Activated T-cell treated with anti-CD3 and anti-CD28 coated beads for 1 hour (primary cell): ENCODE measurements around the gene PTBP3.
"Not testable (repeated sequence)": the region's sequence is repeated elsewhere in the genome, so short reads cannot be mapped to it uniquely, and the experiment has no call there.

Source experiments
- DNase-seq: peaks from one replicate; pipeline ENCODE4 v3.0.0-alpha.2; 2020; ENCODE audit warnings: low read depth

The PTBP3 gene

DNA sequence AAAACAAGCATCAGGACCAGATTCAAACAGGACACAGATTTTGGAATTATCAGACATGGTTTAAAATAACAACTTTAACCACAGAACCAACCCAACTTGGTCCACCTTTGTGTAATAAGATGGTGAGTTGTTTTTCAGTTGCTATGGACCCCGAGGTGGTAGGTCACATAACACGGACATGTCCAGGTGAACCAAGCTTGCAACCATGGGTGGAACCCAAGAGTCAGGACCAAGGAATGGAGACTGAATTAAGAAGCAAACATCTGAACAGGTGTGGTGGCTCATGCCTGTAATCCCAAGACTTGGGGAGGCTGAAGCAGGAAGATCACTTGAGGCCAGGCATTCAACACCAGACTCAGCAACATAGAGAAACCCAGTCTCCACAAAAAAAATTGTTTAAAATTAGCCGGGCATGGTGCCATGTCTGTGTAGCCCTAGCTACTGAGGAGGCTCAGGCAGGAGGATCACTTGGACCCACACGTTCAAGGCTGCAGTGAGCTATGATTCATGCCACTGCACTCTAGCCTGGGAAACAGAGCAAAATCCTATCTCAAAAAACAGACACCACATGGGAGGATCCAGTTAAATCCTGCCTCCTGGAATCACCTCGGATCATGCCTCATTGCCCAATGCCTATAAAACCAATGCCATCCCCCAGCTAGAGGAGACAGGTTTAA lies 10.6 kb downstream of the PTBP3 start:
- DNase-seq = no peak

DNA sequence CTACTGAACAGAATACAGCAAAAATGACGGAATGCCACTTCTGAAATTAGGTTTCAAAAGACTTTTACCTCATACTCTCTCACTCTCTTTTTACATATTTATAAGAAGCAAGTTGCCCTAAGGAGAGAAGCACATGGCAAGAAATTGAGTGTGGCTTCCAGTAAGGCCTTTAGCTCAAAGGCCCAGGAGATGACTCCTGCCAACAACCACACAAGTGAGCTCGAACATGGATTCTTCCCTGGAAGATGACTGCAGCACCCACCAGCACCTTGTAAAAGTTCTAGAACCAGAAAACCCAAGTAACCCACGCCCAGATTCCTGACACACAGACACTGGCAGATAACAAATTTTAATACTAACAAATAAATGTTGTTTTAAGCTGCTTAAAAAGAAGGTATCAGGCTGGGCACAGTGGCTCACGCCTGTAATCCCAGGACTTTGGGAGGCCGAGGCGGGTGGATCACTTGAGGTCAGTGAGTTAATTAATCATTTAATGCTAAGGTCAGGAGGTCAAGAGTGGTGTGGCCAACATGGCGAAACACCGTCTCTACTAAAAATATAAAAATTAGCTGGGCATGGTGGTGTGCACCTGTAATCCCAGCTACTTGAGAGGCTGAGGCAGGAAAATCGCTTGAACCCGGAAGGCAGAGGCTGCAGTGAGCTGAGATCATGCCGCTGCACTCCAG lies 17.0 kb downstream of the PTBP3 start:
- no peak for DNase-seq

DNA sequence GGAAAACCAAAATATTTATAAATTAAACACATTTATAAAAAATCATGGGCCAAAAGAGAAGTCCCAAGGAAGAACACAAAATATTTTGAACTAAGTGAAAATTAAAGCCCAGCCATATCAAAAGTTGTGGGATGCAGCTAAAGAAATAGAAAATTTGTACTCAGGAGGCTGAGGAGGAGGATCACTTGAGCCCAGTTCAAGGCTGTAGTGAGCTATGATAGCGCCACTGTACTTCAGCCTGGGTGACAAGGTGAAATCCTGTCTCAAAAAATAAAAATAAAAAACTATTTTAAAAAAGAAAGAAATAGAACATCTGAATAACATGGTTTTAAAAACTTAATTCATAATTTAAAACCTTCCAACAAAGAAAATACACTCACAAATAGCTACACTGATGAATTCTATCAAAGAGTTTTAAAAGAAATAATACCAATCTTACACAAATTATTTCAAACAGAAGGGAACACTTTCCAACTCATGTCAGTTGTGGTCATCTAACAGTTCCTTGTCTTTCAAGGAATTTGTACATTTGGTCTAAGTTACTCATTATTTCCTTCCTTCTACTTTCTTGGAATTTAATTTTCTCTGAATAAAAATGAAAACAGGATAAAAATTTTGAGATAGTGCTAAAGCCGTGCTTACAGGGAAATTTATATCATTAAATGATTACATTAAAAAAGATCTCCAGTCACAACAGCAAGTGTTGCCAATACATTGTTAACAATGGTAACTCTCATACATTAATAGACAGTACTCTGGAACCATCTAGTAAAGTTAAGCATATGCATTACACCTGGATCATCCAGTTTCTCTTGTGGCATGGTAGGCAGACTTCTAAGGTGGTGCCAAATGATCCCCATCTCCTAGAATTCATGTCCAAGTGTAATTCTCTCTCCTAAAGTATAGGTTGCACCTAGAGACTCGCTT lies 17.8 kb downstream of the PTBP3 start:
- DNase-seq = no peak

DNA sequence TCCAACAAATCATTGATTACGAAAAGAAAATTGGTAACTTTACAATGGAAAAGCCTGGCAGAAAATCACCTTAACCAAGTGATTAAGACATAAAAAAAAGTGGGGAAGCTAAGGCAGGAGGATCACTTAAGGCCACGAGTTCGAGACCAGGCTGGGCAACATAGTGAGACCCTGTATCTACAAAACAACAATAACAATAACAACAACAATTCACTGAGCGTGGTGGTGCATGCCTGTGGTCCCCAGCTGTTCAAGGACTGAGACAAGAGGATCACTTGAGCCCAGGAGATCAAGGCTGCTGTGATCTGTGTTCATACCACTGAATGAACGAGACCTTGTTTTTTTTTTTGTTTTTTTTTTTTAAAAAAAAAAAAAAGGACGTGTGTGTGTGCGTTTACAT lies 21.3 kb downstream of the PTBP3 start:
- DNase-seq = no peak

DNA sequence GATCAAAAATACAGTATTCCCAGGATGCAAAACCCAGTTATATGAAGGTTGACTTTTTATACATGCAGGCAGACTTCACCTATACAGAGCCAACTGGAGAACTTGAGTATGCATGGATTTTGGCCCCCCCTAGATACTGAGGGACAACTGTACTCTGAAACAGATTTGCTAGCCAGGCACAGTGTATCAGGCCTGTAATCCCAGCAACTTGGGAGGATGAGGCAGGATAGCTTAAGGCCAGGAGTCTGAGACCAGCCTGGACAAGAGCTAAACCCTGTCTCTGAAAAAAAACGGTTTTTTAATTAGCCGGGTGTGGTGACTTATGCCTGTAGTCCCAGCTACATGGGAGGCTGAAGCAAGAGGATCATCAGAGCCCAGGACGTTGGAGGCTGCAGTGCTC lies 21.9 kb downstream of the PTBP3 start:
- DNase-seq = no peak

DNA sequence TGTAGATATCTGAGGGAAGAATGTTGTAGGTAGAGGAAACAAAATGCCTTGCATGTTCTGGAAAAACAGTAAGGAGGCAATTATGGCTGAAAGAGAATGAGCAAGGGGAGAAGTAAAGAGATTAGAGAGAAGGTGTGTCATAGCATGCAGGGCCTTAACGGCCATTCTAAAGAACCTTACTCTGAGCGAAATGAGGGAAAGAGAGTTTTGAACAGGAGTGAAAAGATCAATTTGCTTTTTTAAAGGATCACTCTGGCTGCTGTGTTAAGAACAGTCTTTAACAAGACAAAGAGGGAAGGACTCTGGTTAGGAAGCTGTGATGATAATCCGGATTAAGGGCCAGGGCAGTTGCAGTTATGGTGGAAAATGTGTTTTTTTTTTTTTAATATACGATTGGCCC lies 22.6 kb downstream of the PTBP3 start:
- no peak for DNase-seq

DNA sequence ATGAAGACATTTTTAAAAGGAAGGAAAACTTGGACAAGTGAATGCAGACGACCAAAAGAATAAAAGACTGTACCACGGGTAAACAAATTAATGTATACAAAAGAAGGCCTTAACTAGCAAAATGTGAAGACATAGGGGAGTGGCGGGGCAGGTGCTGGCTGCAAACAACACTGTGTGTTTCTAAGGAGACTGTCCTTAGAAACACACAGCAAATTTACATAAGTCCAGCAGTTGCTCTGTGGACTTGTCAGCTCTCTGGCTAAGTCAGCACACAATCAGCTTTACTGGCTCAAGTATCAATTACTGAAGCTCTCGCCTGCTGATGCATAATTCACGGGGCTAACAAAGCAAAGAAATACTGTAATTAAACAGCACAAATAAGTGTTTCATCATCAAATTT lies 24.8 kb downstream of the PTBP3 start:
- no peak for DNase-seq

DNA sequence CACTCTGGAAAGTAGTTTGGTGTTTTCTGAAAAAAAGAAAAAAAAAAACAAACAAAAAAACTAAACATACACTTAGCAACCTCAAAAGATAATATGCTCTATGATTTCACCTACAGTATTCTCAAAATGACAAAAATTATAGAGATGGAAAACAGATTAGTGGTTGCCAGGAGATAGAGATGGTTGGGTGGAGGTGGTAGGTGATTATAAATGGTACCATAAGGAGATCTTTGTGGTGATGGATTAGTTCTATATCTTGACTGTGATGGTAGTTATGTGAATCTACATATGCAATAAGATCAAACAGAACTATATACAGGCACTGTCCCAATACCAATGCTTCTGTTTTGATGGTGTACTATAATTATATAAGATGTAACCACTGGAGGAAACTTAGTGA lies 32.0 kb downstream of the PTBP3 start:
- DNase-seq = no peak

DNA sequence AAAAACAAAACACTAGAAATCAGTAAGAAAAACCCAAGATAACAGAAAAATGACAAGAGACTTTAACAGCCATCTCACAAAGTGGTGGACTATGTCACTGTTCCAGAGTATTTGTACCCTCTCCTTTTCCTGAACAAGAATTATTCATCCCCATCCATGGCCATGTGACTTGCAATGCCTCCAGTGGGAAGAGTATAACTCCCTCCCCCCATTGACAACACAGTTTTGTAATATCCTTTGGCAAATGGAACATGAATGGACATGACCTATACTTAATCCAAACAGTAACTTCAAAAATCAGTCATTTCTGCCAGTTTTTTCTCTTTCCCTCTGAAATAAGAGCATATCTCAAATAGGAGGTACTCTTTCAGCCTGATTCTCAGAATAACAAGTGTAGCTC lies 33.9 kb downstream of the PTBP3 start:
- no peak for DNase-seq

DNA sequence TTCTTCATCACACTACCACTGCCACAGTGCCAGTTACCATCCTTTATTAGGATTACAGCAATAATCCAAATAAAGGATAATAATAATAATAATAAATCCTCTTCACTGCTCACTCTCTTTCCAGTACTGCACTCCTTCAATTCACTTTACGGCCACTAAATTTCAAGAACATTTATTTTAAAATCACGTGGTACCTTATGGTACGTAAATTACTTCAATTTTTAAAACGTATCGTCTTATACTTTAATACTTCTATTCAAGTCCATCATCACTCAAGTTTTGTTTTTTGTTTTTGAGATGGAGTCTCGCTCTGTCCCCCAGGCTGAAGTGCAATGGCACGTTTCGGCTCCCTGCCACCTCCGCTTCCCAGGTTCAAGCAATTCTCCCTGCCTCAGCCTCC lies 36.5 kb downstream of the PTBP3 start:
- no peak for DNase-seq

DNA sequence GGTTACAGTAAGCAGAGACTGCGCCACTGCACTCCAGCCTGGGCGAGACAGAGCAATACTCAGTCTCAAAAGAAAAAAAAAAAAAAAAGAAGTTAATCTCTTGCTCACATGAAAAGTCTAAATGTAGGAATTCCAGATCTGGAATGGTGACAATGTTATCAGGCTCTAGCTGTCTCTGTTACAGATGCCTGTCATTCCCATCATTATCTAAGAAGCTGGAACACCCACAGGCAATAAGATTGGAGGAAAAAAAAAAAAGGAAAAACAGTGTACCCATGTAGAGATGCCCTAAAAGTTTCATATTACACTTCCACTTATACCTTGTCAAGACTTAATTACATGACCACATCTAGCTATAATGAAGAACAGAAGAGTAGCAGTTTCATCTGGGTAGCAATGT lies 38.2 kb downstream of the PTBP3 start:
- no peak for DNase-seq

DNA sequence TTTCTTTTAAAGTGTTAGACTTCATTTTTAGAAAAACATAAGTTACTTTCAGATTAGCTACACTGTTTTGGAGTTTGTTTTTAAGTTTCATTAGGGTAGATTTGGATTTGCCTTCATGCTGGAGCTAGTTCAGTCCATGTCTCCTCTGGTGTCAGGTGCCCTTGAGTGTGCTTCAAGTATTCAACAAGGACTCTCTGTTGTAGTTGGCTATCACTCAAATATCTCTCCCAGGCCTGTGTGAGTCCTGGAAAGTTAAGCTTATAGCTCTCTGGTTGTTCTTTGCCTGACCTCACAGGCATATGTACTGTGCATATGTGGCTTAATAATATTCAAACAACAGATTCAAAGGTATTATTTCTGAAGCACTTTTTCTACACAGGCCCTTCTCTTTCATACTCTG lies 45.4 kb downstream of the PTBP3 start:
- no peak for DNase-seq

DNA sequence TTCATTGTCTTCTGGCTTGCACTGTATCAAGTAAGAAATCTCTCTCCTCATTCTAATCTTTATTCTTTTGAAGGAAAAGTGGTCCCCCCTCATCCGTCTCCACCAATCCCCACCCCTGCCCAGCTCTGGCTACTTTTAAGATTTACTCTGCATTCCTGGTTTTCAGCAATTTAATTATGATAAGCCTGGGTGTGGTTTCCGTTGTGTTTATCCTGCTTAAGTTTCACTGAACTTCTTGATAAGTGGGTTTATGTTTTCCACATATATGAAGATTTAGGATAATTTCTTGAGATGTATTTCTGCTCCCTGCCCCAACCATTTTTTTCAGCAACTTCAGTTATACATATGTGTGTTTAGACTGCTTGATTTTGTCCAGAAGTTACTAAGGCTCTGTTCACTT lies 46.5 kb downstream of the PTBP3 start:
- no peak for DNase-seq

DNA sequence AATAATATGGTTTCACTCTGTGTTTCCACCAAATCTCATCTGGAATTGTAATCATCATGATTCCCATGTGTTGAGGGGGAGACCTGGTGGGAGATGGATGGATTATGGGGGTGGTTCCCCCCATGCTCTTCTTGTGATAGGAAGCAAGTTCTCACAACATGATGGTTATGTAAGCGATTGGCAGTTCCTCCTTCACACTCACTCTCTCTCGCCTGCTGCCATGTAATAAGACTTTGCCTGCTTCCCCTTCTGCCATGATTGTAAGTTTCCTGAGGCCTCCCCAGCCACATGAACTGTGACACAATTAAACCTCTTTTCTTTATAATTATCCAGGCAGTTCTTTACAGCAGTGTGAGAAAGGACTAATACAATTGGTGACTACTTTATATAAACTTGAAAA lies 48.4 kb downstream of the PTBP3 start:
- no peak for DNase-seq

DNA sequence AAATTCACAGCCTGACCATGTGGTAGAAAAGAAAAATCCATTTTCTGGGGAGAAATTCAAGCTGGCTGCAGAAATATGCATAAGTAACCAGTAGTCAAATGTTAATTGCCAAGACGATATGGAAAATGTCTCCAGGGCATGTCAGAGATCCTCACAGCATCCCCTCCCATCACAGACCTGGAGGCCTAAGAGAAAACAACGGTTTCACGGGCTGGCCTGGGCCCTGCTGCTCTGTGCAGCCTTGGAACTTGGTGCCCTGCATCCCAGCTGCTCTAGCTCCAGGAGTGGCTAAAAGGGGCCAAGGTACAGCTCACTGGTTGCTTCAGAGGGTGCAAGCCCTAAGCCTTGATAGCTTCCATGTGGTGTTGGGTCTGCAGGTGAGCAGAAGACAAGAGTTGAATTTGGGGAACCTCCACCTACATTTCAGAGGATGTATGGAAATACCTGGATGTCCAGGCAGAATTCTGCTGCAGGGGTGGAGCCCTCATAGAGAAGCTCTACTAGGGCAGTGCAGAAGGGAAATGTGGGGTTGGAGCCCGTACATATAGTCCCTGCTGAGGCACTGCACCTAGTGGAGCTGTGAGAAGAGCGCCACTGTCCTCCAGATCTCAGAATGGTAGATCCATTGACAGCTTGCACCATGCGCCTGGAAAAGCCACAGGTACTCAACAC lies 49.7 kb downstream of the PTBP3 start:
- no peak for DNase-seq

DNA sequence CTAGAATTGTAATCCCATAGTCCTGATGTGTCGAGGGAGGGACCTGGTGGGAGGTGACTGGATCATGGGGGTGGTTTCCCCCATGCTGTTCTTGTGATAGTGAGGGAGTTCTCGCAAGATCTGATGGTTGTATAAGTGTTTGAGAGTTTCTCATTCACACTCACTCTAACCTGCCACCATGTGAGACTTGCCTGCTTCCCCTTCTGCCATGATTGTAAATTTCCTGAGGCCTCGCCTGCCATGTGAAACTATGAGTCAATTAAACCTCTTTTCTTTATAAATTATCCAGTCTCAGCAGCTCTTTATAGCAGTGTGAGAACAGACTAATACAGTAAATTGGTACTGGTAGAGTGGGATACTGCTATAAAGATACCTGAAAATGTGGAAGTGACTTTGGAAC lies 50.6 kb downstream of the PTBP3 start:
- not testable (repeated sequence) for DNase-seq

DNA sequence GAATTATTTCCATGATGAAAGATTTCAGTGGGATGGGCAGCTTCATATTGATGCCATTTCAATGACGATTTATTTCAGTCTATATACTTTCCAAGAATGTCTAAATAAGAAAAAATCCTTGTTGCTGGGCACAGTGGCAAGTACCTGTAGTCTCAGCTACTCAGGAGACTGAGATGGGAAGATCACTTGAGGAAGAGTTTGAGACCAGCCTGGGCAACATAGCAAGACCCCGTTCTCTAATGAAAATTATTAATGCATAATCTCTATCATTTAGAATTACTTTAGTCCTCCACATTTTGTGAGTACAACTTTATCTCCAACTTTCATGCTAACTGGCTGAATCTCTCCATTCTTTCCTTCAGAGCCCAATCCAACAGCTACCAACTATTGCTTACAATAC lies 52.5 kb downstream of the PTBP3 start:
- DNase-seq = no peak

DNA sequence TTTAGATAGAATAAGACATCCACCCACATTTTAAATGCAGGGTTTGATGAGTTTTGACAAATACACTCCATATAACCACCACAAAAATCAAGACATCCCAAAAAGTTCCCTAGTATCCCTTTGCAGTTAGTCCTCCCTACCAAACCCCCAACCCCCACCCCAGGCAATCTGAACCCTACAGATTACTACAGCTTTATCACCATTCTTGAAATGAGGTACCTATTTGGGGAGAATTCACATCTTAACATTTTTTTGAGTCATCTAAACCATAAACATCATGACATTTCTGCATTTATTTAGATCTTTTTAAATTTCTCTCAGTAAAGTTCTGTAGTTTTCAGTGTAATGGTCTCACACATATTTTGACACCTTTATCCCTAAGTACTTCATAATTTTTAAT lies 53.9 kb downstream of the PTBP3 start:
- no peak for DNase-seq

DNA sequence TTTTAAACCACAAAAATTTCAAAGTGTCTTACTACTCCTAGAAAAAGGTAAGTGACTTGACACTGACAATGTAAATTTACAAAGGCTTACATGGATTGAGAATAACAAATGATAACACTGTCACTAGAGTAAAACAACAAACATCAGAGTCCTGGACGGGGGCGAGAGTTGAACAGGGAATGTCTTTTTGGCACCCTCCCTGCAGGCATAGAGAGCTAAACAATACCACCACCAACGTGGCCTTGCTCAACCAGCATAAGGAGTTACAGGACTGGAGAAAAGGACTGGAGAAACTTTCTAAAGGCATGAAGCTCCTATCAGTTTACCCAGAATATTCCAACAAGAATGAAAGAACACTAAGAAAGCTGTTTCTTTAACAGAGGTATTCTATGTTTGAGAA lies 55.3 kb downstream of the PTBP3 start:
- DNase-seq = no peak

DNA sequence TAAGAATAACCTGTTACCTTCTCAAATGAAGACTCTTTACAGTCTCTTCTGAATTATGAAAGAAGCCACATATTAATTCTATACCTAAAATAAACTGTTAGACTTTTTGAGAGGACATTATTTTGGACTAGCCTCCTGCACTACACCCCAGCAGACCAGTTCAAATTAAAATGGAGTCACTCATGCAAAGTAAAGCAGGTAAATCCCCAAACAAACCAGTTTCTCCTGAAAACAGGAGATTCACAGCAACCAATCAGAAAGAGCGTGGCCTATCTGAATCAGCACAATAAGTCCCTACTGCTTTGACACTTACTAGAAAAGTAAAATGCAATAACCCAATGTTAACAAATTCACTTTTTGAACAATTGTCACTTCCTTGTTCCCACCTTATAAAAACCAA lies 58.8 kb downstream of the PTBP3 start:
- DNase-seq = no peak

DNA sequence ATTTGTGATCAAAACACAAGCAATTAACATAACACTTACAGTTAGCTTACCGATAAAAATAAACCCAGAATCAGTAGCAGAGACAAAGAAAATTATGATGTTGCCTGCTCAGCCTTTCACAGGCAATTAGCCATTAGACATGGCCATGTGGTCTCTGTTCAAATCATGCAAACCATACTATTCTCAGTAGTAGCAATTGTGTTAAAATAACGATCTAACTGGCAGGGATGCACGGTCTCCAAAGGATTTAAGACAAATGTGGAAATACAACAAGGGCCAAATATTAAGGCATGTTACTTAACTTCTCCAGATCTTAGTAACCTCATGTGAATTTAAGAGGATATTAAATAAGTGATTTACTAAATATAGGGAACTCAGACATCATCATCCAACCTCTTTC lies 59.5 kb downstream of the PTBP3 start:
- no peak for DNase-seq

DNA sequence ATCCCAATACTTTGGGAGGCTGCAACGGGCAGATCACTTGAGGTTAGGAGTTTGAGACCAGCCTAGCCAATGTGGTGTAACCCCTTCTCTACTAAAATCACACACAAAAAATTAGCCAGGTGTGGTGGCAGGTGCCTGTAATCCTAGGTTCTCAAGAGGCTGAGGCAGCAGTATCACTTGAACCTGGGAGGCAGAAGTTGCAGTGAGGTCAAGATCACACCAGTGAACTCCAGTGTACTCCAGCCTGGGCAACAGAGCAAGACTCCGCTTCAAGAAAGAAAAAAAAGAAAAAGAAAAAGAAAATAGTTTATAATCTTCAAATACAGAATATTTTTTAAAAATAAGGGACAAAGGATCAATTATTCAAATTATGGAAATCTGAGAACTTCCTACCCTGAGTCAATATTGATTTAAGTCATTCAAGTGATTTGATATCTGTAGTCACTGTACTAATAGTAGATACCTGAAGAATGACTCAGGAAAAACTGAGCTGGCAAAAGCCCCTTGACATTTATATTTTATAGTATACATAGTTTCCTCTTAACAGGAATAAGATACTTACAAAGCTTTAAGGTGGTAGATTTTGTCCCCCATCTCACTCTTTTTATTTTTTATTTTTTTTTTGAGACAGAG lies 61.8 kb downstream of the PTBP3 start:
- no peak for DNase-seq
